Measurements from ENCODE around the gene PACSIN3. TPM values are rescaled to one million over a fixed set of nuclear protein-coding genes. Genes with fewer than 3 reads are reported as not detected.
A peak's percentile ranks its signal among the peaks of the same experiment; 100 is the strongest.

PACSIN3 gene
- total RNA-seq, 1 donor from 2014 or later: 59.4 TPM

DNA sequence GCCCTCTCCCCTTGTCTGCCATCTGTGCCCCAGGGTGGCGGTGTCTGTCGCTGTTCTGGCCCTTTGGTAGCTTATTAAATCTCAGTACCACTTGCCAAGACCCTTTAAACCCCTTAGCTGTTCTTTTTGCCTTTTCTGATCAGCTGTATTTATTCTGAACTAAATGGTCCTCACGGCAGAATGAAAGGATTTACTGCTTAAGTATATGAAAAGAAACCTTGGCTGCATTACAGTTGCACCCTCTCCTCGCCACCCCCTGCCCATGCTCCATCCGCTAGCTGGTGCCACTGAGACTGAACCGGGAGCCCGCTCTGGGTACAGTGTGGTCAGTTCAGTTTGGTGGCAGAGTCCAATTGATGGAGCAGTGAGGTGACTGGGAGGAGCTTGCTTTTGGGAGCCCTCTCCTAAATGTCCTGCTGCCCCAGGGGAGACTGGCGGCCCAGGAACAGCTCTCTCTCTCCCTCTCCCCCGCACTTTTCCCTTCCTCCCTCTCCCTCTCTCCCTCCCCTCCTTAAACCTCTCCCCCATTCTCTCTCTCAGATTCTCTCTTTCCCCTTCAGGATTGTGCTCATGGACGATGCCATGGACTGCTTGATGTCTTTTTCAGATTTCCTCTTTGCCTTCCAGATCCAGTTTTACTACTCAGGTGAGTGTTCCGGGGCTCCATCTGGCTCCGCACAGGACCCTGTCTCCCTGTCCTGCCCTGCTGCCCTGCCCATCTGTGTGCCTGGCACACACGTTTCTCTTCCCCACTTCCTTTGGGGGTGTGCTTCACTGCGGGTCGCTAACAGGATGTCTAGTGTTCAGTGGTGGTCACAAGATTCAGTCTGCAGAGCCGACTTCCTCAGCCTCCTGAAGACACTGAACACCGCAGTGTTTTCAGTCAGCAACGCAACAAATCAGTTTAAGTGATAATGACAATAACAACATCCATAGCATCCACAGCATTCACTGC, 31.3 kb downstream of the PACSIN3 start:
- TF ChIP-seq, protein P1, sequence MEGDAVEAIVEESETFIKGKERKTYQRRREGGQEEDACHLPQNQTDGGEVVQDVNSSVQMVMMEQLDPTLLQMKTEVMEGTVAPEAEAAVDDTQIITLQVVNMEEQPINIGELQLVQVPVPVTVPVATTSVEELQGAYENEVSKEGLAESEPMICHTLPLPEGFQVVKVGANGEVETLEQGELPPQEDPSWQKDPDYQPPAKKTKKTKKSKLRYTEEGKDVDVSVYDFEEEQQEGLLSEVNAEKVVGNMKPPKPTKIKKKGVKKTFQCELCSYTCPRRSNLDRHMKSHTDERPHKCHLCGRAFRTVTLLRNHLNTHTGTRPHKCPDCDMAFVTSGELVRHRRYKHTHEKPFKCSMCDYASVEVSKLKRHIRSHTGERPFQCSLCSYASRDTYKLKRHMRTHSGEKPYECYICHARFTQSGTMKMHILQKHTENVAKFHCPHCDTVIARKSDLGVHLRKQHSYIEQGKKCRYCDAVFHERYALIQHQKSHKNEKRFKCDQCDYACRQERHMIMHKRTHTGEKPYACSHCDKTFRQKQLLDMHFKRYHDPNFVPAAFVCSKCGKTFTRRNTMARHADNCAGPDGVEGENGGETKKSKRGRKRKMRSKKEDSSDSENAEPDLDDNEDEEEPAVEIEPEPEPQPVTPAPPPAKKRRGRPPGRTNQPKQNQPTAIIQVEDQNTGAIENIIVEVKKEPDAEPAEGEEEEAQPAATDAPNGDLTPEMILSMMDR (IDR thresholded peaks at IDR 0.05): no peak
- TF ChIP-seq POLR2A (IDR thresholded peaks at IDR 0.05) (no peak), POLR2AphosphoS5 (IDR thresholded peaks at IDR 0.05; ENCODE audit: insufficient read depth in 1 of 2, low read depth in 1 of 2) (no peak)
- Histone ChIP-seq H3K27ac (peak overlapping the region; percentile 10), H3K36me3 (no peaks in the 10 kb centered on the region), H3K4me3 (no peak overlapping the region), H3K27me3 (no peaks in the 10 kb centered on the region), H3K4me1 (peaks cover 25% of the 10 kb centered on the region), H3K9me3 (no peaks in the 10 kb centered on the region)
- no peak for DNase-seq (ENCODE audit: extremely low spot score in 2 of 2)
- intact Hi-C loops (cut with DNase I): no loop called here

DNA sequence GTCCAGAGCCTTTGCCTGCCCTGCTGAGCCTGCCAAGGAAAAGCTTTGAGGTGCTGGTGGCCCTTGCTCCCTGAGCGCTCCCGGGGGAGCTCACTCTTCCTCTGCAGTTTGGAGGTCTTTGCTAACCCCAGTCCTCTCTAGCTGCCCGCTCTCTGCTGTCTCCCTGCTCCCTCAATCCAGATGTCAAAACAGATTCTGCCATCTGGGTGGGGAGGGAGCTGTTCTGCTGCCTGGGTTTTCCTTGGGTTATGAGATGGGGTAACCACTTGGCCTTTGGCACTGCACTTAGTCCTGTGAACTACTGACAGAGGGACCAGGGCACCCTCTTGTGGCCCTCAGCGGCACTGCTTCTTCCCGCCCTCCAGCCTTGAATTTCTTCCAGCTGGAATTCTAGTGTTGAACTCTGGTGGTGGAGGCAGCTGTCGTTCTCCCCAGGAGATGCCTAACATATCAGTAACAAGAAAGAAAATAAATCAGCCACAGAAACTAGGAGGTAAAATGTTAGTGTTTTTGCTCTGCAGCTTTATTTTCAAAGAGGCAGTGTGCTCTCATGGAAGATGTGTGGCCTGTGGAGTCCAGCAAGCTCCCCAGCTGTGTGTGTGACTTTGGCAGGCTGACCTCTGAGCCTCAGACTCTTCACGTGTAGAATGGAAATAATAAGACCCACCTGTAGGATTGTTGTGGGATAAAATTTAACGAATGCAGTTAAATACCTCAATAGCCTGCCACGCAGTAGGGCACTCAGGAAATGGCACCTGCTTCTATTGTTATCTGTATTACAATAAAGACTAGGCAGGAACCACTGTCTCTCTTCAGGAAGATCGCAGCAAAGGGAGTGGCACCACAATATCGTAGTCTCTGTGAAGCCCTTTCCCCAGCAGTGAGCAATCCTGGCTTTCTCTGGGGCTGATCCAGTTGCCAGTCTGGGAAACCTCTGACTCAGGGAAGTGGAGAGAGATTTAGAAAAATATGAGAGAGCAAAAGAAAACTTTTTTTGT, 33.0 kb downstream of the PACSIN3 start:
- DNase-seq (ENCODE audit: extremely low spot score in 2 of 2): no peak
- intact Hi-C loops (cut with DNase I): loop anchor here (2.0 kb wide), 1 partner anchor 264 kb away; no protein-coding TSS in a partner anchor
- H3K4me1 ChIP-seq: peaks cover 41% of the 10 kb centered on the region
- H3K27me3 ChIP-seq: no peaks in the 10 kb centered on the region
- TF ChIP-seq, protein P1 (IDR thresholded peaks at IDR 0.05): peak; percentile 78 to 93 (median 88)
- TF ChIP-seq POLR2AphosphoS5 (IDR thresholded peaks at IDR 0.05; ENCODE audit: insufficient read depth in 1 of 2, low read depth in 1 of 2): peak; percentile 21 to 44
- no peak for TF ChIP-seq POLR2A (IDR thresholded peaks at IDR 0.05)
- H3K36me3 ChIP-seq: no peaks in the 10 kb centered on the region
- H3K4me3 ChIP-seq: no peak overlapping the region
- H3K27ac ChIP-seq: peak overlapping the region; percentile 3
- no peaks in the 10 kb centered on the region for H3K9me3 ChIP-seq

DNA sequence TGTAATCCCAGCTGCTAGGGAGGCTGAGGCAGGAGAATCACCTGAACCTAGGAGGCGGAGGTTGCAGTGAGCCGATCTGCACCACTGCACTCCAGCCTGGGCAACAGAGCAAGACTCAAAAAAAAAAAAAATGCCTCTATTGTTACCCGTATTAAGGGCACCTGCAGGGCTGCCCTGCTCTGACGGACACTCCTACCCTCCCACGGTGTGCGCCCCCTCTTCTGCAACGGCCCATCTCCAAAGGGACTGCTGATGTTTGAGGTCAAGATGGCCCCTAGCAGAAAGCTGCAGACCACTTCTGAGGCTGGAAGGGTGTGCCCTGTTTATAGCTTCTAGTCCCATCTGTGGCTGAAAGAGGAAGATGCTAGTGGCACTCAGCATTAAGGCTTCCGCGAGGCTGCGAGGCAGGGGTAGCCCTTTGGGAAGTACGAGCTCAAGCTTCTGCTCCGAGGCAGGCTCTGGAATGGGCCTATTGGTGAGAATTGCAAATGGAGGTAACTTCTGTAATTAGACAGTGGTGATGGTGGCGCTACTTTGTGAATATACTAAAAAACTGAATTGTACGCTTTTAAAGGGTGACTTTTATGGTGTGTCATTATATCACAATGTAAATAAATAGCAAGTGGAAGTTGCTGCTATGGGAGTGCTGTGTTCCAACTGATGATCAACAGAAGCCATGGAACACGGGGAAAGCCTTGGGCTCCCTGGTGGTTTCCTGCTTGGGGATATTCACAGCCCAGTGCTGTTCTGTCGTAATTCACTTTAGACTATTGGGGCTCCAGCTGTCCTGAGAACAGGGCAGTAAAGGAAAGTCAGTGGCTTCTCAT, 33.9 kb downstream of the PACSIN3 start:
- no peaks in the 10 kb centered on the region for H3K9me3 ChIP-seq
- peaks cover 41% of the 10 kb centered on the region for H3K4me1 ChIP-seq
- TF ChIP-seq POLR2A (IDR thresholded peaks at IDR 0.05): no peak
- TF ChIP-seq, protein P1 (IDR thresholded peaks at IDR 0.05): no peak
- TF ChIP-seq POLR2AphosphoS5 (IDR thresholded peaks at IDR 0.05; ENCODE audit: insufficient read depth in 1 of 2, low read depth in 1 of 2): no peak
- DNase-seq (ENCODE audit: extremely low spot score in 2 of 2): no peak
- no peaks in the 10 kb centered on the region for H3K36me3 ChIP-seq
- peak overlapping the region; percentile 3 for H3K27ac ChIP-seq
- no peaks in the 10 kb centered on the region for H3K27me3 ChIP-seq
- intact Hi-C loops (cut with DNase I): loop anchor here (2.0 kb wide), 1 partner anchor 264 kb away; no protein-coding TSS in a partner anchor
- no peak overlapping the region for H3K4me3 ChIP-seq

DNA sequence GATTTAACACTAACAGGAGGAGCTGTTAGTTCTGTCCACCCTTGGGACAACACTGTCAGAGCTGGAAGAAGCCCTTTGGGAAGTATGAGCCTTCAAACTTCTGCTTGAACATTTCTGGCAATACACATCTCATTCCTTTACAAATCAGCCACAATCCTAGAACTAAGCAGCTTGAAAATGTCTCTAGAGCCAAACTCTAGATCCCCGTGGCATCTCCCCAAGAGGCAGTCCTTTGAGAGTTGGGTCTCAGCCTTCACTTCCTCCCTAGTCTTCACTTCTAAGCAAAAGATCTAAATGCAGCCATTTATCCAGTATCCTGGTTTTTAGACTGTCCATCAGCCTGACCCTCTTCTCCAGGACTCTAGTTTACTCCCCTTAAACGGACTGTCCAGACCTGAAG, 36.5 kb downstream of the PACSIN3 start:
- no peak for DNase-seq (ENCODE audit: extremely low spot score in 2 of 2)
- TF ChIP-seq, protein P1 (IDR thresholded peaks at IDR 0.05): no peak
- TF ChIP-seq POLR2A (IDR thresholded peaks at IDR 0.05): no peak
- TF ChIP-seq POLR2AphosphoS5 (IDR thresholded peaks at IDR 0.05; ENCODE audit: insufficient read depth in 1 of 2, low read depth in 1 of 2): no peak
- no peak overlapping the region for H3K4me3 ChIP-seq
- no peaks in the 10 kb centered on the region for H3K9me3 ChIP-seq
- H3K27me3 ChIP-seq: no peaks in the 10 kb centered on the region
- H3K4me1 ChIP-seq: peaks cover 35% of the 10 kb centered on the region
- H3K36me3 ChIP-seq: no peaks in the 10 kb centered on the region
- no peak overlapping the region for H3K27ac ChIP-seq
- intact Hi-C loops (cut with DNase I): loop anchor here (2.0 kb wide), 1 partner anchor 267 kb away; no protein-coding TSS in a partner anchor

All from vagina (tissue), 2 donors.